ENCODE data around the gene BPHL.
"Not testable (repeated sequence)": the region's sequence is repeated elsewhere in the genome, so short reads cannot be mapped to it uniquely, and the experiment has no call there.

BPHL gene

GRCh38 chr6:3142536-3142935, 24.0 kb downstream of the BPHL start:
- no peak overlapping the region for H3K4me3 ChIP-seq (ENCODE audit: low read depth, low read length)

GRCh38 chr6:3143158-3143557, 24.6 kb downstream of the BPHL start:
- no peak overlapping the region for H3K4me3 ChIP-seq (ENCODE audit: low read depth, low read length)
- TF ChIP-seq, protein P1, sequence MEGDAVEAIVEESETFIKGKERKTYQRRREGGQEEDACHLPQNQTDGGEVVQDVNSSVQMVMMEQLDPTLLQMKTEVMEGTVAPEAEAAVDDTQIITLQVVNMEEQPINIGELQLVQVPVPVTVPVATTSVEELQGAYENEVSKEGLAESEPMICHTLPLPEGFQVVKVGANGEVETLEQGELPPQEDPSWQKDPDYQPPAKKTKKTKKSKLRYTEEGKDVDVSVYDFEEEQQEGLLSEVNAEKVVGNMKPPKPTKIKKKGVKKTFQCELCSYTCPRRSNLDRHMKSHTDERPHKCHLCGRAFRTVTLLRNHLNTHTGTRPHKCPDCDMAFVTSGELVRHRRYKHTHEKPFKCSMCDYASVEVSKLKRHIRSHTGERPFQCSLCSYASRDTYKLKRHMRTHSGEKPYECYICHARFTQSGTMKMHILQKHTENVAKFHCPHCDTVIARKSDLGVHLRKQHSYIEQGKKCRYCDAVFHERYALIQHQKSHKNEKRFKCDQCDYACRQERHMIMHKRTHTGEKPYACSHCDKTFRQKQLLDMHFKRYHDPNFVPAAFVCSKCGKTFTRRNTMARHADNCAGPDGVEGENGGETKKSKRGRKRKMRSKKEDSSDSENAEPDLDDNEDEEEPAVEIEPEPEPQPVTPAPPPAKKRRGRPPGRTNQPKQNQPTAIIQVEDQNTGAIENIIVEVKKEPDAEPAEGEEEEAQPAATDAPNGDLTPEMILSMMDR (IDR thresholded peaks at IDR 0.05; ENCODE audit: low read depth, low read length), result no peak

More at GRCh38 chr6:3142536-3142935, 24.0 kb downstream of the BPHL start:
- TF ChIP-seq, protein P1 (IDR thresholded peaks at IDR 0.05; ENCODE audit: low read depth, low read length), result no peak

DNA sequence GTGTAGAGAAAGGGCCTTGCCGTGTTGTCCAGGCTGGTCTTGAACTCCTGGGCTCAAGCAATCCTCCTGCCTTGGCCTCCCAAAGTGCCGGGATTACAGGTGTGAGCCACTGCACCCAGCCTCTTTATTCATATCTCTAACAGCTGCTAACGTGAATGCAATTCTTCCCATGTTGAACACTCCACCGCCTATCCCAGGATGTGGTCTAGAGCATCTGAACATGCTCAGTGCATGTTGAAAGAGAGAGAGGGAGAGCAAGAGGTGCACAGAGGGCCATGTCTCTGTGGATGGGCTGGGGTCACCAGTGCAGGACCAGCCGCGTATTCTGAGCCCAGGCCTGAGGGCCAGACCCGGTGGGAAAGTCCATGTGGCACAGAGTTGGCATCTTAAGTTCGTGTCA, 26.1 kb downstream of the BPHL start:
- TF ChIP-seq, protein P1 (IDR thresholded peaks at IDR 0.05; ENCODE audit: low read depth, low read length), result no peak

GRCh38 chr6:3147914-3148757, 29.6 kb downstream of the BPHL start:
- TF ChIP-seq, protein P1 (IDR thresholded peaks at IDR 0.05; ENCODE audit: low read depth, low read length), result no peak
- H3K4me3 ChIP-seq (ENCODE audit: low read depth, low read length), result no peak overlapping the region

More for the DNA sequence above, 26.1 kb downstream of the BPHL start:
- H3K4me3 ChIP-seq (ENCODE audit: low read depth, low read length), result no peak overlapping the region

GRCh38 chr6:3151691-3152090, 33.2 kb downstream of the BPHL start:
- TF ChIP-seq, protein P1 (IDR thresholded peaks at IDR 0.05; ENCODE audit: low read depth, low read length), result no peak
- no peak overlapping the region for H3K4me3 ChIP-seq (ENCODE audit: low read depth, low read length)

DNA sequence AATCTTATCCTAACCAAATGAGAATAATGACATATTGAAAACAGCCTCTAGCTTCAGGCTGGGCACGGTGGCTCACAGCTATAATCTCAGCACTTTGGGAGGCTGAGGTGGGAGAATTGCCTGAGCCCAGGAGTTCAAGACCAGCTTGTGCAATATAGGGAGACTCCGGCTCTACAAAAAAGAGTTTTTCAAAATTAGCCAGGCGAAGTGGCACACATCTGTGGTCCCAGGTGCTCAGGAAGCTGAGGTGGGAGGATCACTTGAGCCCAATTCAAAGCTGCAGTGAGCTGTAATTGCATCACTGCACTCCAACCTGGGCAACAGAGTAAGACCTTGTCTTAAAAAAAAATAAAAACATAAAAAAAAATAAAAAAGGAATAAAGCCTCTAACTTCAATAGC, 34.2 kb downstream of the BPHL start:
- H3K4me3 ChIP-seq (ENCODE audit: low read depth, low read length), result no peak overlapping the region
- TF ChIP-seq, protein P1 (IDR thresholded peaks at IDR 0.05; ENCODE audit: low read depth, low read length), result no peak

DNA sequence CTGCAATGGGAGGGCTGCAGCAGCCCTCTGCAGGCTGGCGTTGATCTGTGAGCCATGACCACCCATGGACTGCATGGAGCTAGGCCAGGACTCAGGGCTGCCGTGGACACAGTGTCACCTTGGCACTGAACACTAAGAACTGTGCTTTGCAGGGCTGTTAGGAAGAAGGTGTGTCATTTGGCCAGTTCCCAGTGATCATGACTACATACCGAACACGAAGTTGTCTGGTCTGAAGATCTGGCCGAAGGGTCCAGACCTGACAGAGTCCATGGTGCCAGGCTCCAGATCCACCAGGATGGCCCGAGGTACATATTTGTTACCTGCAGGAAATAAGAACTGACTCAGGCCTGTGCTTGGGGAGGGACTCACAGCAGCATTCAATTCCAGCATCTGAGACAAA, 36.9 kb downstream of the BPHL start:
- H3K4me3 ChIP-seq (ENCODE audit: low read depth, low read length), result not testable (repeated sequence)

DNA sequence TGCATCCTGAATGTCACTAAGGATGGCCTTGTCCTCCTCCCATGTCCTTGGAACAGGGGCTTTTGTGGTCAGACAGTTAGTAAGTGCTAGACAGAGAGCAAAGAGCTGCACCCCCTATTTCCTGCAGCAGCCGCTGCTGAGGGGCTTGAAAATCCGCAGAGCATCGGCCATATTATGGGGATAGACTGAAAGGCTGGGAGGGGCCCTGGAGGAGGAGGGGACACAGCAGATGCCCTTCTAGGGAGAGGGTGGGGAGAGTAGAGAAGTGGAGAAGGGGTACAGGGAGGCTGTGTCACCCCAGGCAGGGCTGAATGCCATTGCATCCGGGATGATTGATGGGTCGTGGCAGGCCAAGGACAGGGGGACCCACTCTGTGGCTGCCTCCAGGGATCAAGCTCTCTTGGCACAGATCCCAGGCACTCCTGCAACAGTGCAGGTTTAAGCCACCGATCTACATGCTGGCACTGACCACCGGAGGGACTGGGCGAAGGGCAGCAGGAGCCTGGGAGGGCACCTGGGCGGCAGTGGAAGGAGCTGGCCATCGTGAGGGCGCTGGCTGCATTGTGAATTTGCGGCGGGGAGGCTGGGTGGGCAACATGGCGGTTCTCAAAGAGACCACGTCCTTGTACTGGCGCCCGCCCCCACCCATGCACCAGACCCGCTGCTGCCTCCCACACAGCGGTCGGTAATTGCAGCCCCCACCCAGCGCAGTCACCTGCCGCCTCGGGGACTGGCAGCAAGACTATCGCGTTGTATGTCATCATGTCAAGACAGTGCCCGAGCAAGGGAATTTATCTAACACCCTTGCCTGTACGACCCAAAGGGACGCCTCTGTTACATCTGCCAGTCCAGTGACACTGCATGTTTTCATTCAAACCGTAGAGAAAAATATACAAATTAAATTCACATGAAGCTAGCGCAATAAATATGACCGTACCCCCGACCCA, 37.9 kb downstream of the BPHL start:
- peak overlapping the region; percentile 68 for H3K4me3 ChIP-seq (ENCODE audit: low read depth, low read length)

Measured in WI38 (cell line).